Ectodermal cell (in vitro differentiated cells): Measurements from ENCODE around the gene STOML1.

Experiments used
- H3K27ac ChIP-seq: 2 replicates; pipeline ENCODE4 v1.7.0; 2013; ENCODE audit warnings: mild to moderate bottlenecking, low read depth, low read length; ENCODE audit not compliant: insufficient read depth, poor library complexity, severe bottlenecking
- H3K27me3 ChIP-seq: 2 replicates; pipeline ENCODE4 v1.7.0; 2013; ENCODE audit warnings: mild to moderate bottlenecking, low read length; ENCODE audit not compliant: insufficient read depth, control insufficient read depth, poor library complexity, severe bottlenecking
- H3K36me3 ChIP-seq: one replicate; pipeline ENCODE4 v1.7.0; 2013; ENCODE audit warnings: low read length; ENCODE audit not compliant: control insufficient read depth, insufficient read depth
- H3K4me1 ChIP-seq: one replicate; pipeline ENCODE4 v1.7.0; 2013; ENCODE audit warnings: low read length; ENCODE audit not compliant: control insufficient read depth, insufficient read depth
- H3K4me3 ChIP-seq: 2 replicates; pipeline ENCODE4 v1.7.0; 2013; ENCODE audit warnings: low read depth, low read length, control low read depth; ENCODE audit not compliant: insufficient read depth
- H3K9me3 ChIP-seq: 2 replicates; pipeline ENCODE4 v1.7.0; 2013; ENCODE audit warnings: mild to moderate bottlenecking, low read length, moderate library complexity; ENCODE audit not compliant: control insufficient read depth
- WGBS, 2 experiments: methylation state at CpG; one replicate each; pipeline ENCODE4 v1.1.7; 2013; ENCODE audit warnings: missing lambda C conversion rate in 2 of 2; 5-methylcytosine and 5-hydroxymethylcytosine counted together

Gene STOML1

DNA sequence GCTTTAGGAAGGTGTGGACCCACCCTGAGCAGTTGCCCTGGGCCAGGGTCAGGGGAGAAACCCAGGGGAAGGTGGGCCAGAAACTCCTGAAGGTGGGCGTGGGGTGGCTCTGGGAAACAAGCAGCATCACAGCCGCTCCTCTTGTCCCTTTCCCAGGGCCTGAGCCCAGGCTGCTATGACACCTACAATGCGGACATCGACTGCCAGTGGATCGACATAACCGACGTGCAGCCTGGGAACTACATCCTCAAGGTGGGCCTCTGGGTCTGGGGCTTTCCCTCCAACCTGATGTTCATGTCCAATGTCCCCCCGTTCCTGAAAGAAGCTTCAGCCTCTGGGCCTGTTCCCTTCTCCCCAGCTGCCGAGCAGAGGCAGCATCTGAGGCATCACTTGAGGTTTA is 44.4 kb downstream of the STOML1 start:
- Histone ChIP-seq H3K27me3 (no peaks in the 10 kb centered on the region), H3K4me3 (no peak overlapping the region), H3K4me1 (peaks cover 20% of the 10 kb centered on the region), H3K36me3 (no peaks in the 10 kb centered on the region), H3K9me3 (no peaks in the 10 kb centered on the region), H3K27ac (no peak overlapping the region)
- 94 to 96% methylated on average over 9 of the region's 9 CpGs for WGBS, 2 experiments

DNA sequence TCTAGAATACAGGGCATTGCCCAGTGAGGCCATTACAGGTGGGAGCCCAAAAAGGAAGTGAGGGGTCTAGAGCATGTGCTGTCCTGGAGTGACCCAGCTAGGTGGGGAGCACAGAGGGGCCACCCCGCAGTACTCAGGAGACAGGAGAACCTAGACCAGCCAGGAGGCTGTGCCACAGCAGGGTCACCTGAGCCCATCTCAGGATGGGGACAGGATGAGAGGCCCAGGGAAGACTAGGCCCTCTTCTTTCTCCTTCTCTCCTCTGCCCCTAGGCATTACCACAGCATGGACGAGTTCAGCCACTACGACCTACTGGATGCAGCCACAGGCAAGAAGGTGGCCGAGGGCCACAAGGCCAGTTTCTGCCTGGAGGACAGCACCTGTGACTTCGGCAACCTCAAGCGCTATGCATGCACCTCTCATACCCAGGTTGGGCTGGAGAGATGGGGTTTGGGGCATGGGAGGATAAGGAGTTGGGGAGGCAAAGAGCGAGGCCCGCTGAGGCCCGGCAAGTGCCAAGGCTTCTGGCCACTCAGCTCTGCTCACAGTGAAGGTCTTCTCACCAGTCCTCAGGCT is 45.2 kb downstream of the STOML1 start:
- Histone ChIP-seq H3K4me3 (no peak overlapping the region), H3K27ac (no peak overlapping the region), H3K27me3 (no peaks in the 10 kb centered on the region), H3K4me1 (peaks cover 16% of the 10 kb centered on the region), H3K9me3 (no peaks in the 10 kb centered on the region), H3K36me3 (no peaks in the 10 kb centered on the region)
- WGBS, 2 experiments = 94 to 97% methylated on average over 9 of the region's 9 CpGs

DNA sequence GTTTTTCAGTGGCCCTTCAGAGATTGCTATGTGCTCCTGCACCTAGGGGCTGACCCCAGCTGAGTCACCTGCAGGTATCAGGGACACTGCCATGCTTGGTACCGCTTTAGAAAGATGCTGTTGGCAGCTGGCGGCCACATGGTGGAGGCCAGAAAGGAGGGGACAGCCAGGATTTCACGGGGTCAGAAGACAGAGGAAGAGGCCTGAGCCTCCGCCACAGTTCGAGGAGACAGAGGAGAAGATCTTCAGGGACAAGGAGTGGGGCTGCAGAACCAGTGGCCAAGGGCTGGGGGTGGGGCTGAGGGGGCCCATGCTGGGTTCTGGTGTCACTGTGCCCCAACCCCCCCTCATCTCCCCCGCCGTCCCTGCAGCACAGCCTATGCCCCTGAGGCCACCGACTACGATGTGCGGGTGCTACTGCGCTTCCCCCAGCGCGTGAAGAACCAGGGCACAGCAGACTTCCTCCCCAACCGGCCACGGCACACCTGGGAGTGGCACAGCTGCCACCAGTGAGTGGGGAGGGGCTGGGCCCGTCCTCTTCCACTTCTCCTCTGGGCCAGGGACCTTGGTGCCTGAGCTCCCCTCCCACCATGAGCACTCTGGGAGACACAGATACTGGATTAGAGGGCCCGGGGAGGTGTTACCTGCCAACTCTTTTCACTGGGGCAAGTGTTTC is 45.9 kb downstream of the STOML1 start:
- 96% methylated on average over 17 of the region's 17 CpGs for WGBS, 2 experiments
- H3K27ac ChIP-seq = no peak overlapping the region
- H3K9me3 ChIP-seq = no peaks in the 10 kb centered on the region
- H3K27me3 ChIP-seq = no peaks in the 10 kb centered on the region
- H3K4me3 ChIP-seq = no peak overlapping the region
- peaks cover 9% of the 10 kb centered on the region for H3K4me1 ChIP-seq
- no peaks in the 10 kb centered on the region for H3K36me3 ChIP-seq

DNA sequence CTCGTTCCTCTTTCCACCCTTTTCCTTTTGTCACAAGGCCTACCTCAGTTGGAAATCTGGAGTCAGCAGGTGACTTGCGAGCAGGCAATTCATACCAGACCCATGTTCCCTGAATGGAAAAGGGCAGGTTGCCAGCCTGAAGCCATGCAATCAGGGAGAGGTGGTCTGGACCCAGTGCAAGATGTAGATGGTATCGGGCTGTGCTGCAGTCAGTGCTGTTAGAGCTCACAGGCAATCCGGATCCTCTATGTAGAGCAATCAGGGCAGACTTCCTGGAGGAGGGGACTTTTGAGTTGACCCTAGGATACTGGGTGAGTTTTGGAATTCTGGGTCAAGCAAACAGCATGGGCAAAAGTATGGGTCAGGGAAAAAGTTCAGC is 47.0 kb downstream of the STOML1 start:
- no peak overlapping the region for H3K4me3 ChIP-seq
- H3K4me1 ChIP-seq = peaks cover 5% of the 10 kb centered on the region
- no peak overlapping the region for H3K27ac ChIP-seq
- no peaks in the 10 kb centered on the region for H3K27me3 ChIP-seq
- H3K36me3 ChIP-seq = no peaks in the 10 kb centered on the region
- no peaks in the 10 kb centered on the region for H3K9me3 ChIP-seq
- WGBS, 2 experiments = 91% methylated on average over 4 of the region's 4 CpGs

DNA sequence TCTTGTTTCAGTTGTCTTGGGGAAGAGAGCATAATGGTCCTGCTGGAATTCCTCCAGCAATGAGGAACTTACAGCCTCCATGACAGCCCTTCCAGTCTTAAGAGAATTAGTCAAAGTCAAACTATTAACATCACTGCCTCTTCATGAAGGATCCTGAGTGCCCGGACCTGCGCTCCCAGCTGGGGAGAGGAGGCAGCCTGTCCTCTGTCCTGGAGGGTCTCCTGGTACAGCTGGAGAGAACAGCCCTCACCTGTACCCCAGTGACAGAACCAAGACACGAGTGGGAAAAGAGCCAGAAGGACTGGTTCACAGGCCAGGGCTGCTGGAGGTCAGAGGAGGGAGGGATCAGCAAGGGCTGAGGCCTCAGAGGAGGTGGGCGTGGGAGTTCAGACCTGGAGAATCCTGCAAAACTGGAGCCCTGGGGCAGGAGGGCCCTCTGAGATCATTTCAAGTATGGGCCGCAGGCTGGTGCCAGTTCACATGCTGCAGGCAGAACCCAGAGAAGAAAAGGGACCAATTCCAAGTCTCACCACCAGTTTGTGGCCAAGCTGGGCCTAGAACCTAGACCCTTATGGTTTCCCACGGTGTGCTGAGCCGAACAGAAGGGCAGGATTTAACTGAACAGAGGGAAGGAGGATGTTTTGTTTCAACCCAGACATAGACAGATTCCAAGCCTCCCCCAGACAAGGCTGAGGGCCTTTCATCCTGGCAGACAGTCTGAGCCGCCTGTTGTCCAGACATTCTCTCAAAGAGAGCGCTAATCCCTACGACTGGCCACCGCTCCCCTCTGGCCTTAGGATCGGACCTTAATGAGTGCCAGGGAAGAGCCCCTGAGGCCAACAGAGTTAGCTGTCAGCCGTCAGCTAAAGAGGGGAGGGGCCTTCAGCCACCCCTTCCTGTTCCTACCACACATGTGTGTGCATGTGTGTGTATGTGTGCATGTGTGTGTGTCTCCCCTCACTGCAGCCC is 47.6 kb downstream of the STOML1 start:
- no peak overlapping the region for H3K4me3 ChIP-seq
- H3K27ac ChIP-seq = no peak overlapping the region

DNA sequence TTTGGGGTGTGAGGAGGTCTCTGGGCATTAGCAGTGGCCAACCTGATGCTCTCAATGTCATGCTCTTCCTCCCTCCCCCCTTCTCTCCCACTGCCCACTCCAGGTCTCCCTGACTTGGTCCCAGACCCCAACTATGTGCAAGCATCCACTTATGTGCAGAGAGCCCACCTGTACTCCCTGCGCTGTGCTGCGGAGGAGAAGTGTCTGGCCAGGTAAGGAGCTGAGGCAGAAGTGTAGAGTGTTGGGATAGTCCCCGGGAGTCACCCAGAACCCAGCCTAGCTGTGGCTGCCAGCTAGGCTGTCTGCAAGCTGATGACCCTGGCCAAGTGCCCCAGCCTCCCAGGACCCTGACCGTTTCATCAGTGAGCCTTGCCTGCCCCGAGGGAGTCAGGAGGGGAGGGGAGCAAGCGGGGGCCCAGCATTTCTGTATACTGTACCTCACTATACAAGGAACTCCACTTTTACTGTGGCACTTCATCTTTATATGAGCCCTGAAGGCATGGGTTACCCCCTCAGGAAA is 49.3 kb downstream of the STOML1 start:
- Histone ChIP-seq H3K27ac (no peak overlapping the region), H3K36me3 (no peaks in the 10 kb centered on the region), H3K4me1 (peaks cover 14% of the 10 kb centered on the region), H3K27me3 (no peaks in the 10 kb centered on the region), H3K4me3 (no peak overlapping the region), H3K9me3 (no peaks in the 10 kb centered on the region)
- 89 to 90% methylated on average over 6 of the region's 6 CpGs for WGBS, 2 experiments

More for the DNA sequence above, 47.6 kb downstream of the STOML1 start:
- Histone ChIP-seq H3K27me3 (no peaks in the 10 kb centered on the region), H3K4me1 (peaks cover 10% of the 10 kb centered on the region), H3K36me3 (no peaks in the 10 kb centered on the region), H3K9me3 (no peaks in the 10 kb centered on the region)
- 65 to 73% methylated on average over 13 of the region's 13 CpGs for WGBS, 2 experiments

DNA sequence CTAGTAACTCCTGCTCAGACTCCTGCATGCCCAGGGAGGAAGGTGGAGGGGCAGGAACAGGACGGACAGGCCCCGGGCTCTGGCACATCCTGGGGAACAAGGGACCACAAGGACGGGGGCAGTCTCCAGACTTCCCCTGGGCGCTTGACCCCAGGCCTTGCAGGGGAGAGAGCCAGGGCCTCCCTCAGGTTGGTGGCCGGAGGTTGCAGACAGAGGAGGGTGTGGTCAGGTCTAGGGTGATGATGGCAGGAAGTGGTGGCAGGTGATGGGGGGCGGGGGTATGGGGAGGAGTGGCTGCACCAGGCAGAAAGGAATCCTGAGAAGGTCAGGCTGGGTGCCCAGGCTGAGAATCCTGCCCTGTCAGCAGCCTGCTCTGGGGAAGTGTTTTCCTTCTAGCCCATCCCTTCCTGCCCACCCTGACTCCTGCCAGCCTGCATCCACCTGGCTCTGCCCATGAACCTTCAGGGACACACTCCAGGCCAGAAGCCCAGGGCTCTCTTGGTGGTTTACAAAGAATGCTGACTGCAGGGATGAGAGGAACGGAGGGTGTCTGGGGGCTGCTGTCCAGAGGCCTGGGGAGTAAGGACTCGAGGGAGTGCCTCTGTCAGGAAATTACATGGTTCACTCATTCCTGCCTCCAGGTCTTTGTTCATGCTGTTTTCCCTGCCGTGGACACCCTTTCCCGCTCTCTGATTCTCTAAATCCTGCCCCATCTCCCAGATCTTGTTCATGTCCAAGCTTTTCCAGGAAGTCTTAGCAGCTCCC is 50.0 kb downstream of the STOML1 start:
- no peaks in the 10 kb centered on the region for H3K9me3 ChIP-seq
- WGBS, 2 experiments = 90 to 92% methylated on average over 10 of the region's 10 CpGs
- H3K4me3 ChIP-seq = no peak overlapping the region
- H3K27ac ChIP-seq = no peak overlapping the region
- H3K4me1 ChIP-seq = peaks cover 14% of the 10 kb centered on the region
- H3K36me3 ChIP-seq = no peaks in the 10 kb centered on the region
- H3K27me3 ChIP-seq = no peaks in the 10 kb centered on the region

DNA sequence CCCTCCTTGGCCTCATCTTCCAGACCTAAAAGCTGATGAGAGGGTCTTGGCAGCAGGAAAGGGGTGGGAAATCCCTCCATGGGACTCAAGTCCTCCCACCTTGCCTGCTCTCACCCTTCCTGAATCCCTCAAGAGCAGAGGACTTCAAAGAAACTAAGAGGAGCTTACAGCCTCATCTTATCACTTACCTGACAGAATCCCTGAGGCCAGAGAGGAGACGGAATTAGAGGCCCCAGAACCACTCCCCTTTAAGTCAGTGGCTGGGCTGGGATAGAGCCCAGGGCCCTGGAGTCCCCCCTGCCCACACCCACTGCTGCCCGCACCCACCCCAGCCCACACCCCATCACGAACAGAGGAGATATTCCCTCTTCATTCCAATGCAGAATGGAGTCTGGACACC is 50.6 kb downstream of the STOML1 start:
- H3K4me3 ChIP-seq = no peak overlapping the region
- no peaks in the 10 kb centered on the region for H3K36me3 ChIP-seq
- 81 to 95% methylated on average over 3 of the region's 3 CpGs for WGBS, 2 experiments
- no peak overlapping the region for H3K27ac ChIP-seq
- no peaks in the 10 kb centered on the region for H3K27me3 ChIP-seq
- H3K4me1 ChIP-seq = peaks cover 19% of the 10 kb centered on the region
- H3K9me3 ChIP-seq = no peaks in the 10 kb centered on the region

DNA sequence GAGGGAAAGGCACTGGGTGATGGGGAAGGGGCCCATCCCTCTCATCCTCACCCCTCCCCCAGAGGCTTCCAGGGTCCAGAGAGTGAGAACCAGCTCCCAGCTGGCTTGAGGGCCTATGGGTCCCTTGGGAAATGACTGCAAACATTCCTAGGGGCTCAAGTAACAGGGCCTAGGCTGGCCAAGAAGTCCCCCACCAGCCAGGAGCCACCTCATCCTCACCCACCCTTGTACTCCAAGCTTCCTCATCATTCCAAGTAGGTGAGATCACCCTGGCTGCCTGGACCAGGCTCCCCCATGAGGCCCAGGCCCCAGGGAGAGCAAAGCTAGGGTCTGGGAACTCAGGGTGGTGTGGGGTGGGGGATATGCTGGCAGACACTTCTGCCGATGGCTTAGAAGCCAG is 51.1 kb downstream of the STOML1 start:
- Histone ChIP-seq H3K36me3 (no peaks in the 10 kb centered on the region), H3K4me1 (peaks cover 23% of the 10 kb centered on the region), H3K27ac (no peak overlapping the region), H3K27me3 (no peaks in the 10 kb centered on the region), H3K4me3 (no peak overlapping the region), H3K9me3 (no peaks in the 10 kb centered on the region)
- 100% methylated on average over 1 of the region's 1 CpG; no CpG with 5 or more reads in 1 of the 2 experiments for WGBS, 2 experiments
